Ishikawa (cell line): ENCODE results near the gene DEAF1.

Source experiments
- CEBPB ChIP-seq: IDR thresholded peaks from 2 replicates; pipeline ENCODE4 v1.6.1; 2012
- CREB1 ChIP-seq: IDR thresholded peaks from 2 replicates; pipeline ENCODE4 v1.6.1; 2012; ENCODE audit warnings: low read depth
- EP300 ChIP-seq: IDR thresholded peaks from 2 replicates; pipeline ENCODE4 v1.6.1; 2012; ENCODE audit warnings: borderline replicate concordance
- FOXM1 ChIP-seq: IDR thresholded peaks from 2 replicates; pipeline ENCODE4 v1.6.1; 2012; ENCODE audit warnings: low read depth, borderline replicate concordance
- MAX ChIP-seq: IDR thresholded peaks from 2 replicates; pipeline ENCODE4 v1.6.1; 2012
- RAD21 ChIP-seq: IDR thresholded peaks from 2 replicates; pipeline ENCODE4 v1.6.1; 2012; ENCODE audit warnings: low read depth
- REST ChIP-seq: IDR thresholded peaks from 2 replicates; pipeline ENCODE4 v1.6.1; 2012; ENCODE audit warnings: low read depth, mild to moderate bottlenecking
- TAF1 ChIP-seq: IDR thresholded peaks from 2 replicates; pipeline ENCODE4 v1.6.1; 2012; ENCODE audit warnings: low read depth, mild to moderate bottlenecking
- TCF12 ChIP-seq: IDR thresholded peaks from 2 replicates; pipeline ENCODE4 v1.6.1; 2012; ENCODE audit warnings: low read depth
- TEAD4 ChIP-seq: IDR thresholded peaks from 2 replicates; pipeline ENCODE4 v1.6.1; 2012
- YY1 ChIP-seq: IDR thresholded peaks from 2 replicates; pipeline ENCODE4 v1.6.1; 2012; ENCODE audit warnings: low read depth

GRCh38 chr11:620201-620600 is 74.8 kb downstream of the DEAF1 start:
- no peak for TF ChIP-seq FOXM1
- TF ChIP-seq TAF1: no peak
- no peak for TF ChIP-seq EP300
- no peak for TF ChIP-seq CEBPB
- no peak for TF ChIP-seq REST
- no peak for TF ChIP-seq CREB1
- no peak for TF ChIP-seq YY1
- no peak for TF ChIP-seq TEAD4
- no peak for TF ChIP-seq RAD21
- no peak for TF ChIP-seq MAX
- TF ChIP-seq TCF12: no peak
